ENCODE results near the gene KNOP1.

DNA sequence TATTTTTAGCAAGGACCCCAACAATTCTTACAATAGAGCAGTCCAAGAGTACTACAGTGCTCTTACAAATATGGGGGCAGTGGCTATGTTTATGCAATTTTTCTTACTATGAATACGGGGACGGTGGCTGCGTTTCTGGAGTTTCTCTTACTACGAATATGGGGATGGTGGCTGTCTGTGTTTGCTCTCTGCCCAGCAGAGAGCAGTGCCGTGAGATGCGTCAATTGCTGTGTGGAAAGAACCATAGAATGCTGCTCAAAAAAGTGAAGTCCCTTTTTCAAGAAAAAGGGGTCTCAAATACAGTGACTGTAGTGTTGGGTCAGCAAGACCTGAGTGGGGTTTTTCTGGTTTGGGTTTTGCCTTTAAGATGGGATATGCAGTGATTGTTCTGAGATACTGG lies 53.9 kb downstream of the KNOP1 start:
- TF ChIP-seq POLR2A (IDR thresholded peaks at IDR 0.05; ENCODE audit: low read depth, low read length), result no peak
- no peak for TF ChIP-seq TAF1 (IDR thresholded peaks at IDR 0.05; ENCODE audit: borderline replicate concordance, low read depth, low read length)
- TF ChIP-seq POLR2AphosphoS5 (IDR thresholded peaks at IDR 0.05; ENCODE audit: low read depth, low read length), result no peak
